Astrocyte of the spinal cord (primary cell): ENCODE results near the gene TRAPPC5.

Experiments
- DNase-seq: peaks from one replicate; pipeline ENCODE4 v3.0.0; 2011; ENCODE audit warnings: low read depth, low spot score
- H3K4me3 ChIP-seq: 2 replicates; pipeline ENCODE4 v1.5.1; 2011; ENCODE audit warnings: low read depth, mild to moderate bottlenecking, low read length, moderate library complexity
- in situ Hi-C: cut with HindIII; loops from 2 replicates; pipeline ENCODE4 v1.10.0; 2017; ENCODE audit warnings: low sequenced_read_pairs
- TF ChIP-seq, protein P1 (sequence below): IDR thresholded peaks from 2 replicates; pipeline ENCODE4 v1.5.1; 2012; ENCODE audit warnings: low read depth, mild to moderate bottlenecking, low read length, inconsistent platforms

TRAPPC5 gene

DNA sequence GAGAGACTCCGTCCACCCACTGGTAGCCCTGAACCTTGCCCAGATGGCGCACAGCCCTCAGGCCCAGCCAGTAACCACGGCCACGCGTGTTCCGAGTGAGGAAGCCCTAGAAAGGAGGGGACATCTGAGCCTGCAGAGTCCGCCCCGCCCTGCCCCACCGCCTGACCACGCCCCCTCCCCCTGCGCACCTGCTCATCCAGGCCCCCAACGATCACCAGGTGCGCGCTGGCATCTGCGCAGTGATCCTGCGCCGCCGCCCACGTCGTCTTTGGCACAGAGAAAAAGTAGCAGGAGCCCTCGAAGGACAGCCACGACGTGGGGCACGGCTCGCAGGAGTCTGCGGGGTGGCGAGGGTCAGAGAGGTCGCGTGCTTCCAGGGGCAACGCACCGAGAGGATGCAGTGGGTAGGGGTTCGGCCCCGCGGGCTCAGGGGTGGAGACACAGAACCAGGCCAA is 49.2 kb downstream of the TRAPPC5 start:
- no peak for DNase-seq
- TF ChIP-seq, protein P1, sequence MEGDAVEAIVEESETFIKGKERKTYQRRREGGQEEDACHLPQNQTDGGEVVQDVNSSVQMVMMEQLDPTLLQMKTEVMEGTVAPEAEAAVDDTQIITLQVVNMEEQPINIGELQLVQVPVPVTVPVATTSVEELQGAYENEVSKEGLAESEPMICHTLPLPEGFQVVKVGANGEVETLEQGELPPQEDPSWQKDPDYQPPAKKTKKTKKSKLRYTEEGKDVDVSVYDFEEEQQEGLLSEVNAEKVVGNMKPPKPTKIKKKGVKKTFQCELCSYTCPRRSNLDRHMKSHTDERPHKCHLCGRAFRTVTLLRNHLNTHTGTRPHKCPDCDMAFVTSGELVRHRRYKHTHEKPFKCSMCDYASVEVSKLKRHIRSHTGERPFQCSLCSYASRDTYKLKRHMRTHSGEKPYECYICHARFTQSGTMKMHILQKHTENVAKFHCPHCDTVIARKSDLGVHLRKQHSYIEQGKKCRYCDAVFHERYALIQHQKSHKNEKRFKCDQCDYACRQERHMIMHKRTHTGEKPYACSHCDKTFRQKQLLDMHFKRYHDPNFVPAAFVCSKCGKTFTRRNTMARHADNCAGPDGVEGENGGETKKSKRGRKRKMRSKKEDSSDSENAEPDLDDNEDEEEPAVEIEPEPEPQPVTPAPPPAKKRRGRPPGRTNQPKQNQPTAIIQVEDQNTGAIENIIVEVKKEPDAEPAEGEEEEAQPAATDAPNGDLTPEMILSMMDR, result no peak
- H3K4me3 ChIP-seq, result no peak overlapping the region
- in situ Hi-C loops, result no loop called here

DNA sequence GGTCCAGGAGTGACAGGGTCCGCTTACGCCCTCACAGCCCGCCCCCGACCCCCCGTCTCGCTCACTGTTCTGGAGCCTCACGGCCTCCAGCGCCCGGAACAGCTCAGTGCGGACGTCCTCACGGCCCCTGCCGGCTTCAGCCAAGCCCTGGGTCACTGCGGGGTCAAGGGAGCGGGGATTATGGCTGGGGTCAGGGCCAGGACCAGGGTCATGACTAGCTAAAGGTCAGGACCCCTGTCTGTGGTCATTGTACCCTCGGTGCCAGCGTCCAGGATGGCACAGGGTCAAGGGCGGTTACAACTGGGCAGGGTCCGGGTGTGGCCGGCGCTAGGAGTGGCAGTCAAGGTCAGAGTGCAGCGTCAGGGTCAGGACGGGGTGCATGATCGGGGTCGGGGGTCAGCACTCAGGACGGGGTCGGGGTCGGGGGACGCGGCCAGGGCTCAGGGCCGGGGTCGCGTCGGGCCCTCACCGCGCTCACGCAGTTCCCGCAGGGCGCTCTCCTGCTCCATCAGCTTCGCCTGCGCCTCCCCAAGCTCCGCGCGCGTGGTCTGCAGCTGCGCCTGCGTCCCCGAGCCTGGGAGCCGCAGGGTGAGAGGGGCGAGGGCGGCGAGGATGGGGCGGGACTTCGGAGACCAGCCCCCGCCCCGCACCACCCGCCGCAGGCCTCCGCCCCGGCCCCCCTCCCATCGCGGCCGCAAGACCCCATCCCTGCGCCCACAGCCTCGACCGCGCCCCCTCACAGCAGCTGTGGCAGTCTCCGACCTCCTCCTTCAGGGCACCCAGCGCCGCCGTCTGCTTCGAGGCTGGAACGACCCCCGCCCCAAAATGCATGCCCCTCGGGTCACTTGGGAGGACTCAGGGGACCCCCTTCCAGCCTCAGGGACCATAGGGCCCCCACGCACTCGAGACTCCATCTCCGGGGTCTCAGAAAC is 49.9 kb downstream of the TRAPPC5 start:
- no peak for DNase-seq
- in situ Hi-C loops, result no loop called here
- TF ChIP-seq, protein P1, result no peak
- no peak overlapping the region for H3K4me3 ChIP-seq

DNA sequence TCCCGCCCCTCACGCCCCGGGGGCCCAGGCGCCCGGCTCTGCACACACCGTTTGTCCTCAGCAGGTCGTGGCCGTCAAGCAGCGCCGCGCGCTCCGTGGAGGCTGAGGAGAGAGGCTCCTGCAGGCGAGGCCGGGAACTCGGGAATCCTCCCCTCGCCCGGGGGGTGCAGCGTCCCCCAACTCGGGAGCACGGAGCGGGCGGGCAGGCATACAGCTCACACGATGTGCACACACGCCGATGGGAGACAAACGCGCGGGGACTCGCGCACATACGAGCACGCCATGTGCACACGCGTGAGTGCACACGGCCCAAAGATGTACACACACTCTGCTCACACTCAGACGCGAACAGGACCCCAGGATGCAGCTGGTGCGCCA is 50.6 kb downstream of the TRAPPC5 start:
- in situ Hi-C loops, result no loop called here
- TF ChIP-seq, protein P1, result no peak
- no peak overlapping the region for H3K4me3 ChIP-seq
- DNase-seq, result no peak

DNA sequence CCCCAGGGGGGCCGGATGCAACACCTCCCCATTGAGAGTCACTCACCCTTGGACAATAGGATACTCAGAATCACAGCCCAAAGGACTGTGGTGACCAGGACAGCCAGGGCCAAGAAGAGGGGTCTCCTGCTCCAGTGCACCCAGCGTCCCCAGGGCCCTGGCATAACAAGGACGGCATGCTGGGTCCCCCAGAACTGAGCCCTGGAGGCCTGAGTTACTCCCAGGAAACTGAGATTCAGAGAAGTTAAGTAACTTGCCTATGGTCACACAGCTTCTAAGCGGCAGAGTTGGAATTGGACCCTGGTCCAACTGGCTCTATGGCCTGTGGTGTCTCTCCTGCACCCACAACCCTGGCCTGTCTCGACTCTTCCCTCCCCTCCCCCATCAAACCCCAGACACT is 51.0 kb downstream of the TRAPPC5 start:
- DNase-seq, result no peak
- in situ Hi-C loops, result no loop called here
- no peak overlapping the region for H3K4me3 ChIP-seq
- TF ChIP-seq, protein P1, result no peak

DNA sequence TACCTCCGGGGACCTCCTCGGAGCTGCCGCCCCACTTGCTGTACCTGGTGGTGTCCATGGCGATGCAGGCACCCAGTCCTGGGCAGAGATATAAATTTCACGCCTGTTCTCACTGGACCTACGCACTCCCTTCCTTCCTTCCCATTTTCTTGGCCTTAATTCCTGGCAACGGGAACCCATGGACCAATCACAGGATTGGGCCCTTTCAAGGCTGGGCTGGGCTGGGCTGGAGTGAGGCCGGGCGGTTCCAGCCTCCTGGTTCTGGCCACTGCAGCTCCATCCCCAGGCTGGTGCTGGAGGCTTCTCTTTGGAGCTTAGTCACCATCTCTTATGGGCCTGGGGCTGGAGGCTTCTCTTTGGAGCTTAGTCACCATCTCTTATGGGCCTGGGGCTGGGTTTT is 51.4 kb downstream of the TRAPPC5 start, which contains the start of gene CLEC4G:
Gene CLEC4G, minus strand, starts transcription at position 66 of the 400 bp plus-strand sequence. Its CDS starts 8 bp downstream, at position 58.
- DNase-seq, result no peak
- no peak within 1 kb of the TSS for H3K4me3 ChIP-seq
- TF ChIP-seq, protein P1, result no peak
- in situ Hi-C loops, result no loop called here

DNA sequence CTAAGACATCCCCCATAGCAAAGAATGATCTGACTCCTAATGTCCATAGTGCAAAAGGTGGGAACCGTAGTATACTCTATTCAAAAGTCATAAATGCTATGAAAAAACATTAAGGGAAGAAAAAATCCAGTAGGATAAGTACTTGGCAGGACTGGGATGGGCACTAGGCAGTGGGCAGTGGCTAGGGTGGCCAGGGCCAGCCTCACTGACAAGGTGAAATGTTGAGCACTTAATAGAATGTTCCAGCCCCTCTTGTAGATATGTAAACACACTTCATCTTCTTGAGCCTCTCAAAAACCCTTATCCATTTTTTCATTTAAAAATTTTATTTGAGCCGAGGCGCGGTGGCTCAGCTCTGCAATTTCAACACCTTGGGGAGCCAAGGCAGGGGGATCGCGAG is 52.7 kb downstream of the TRAPPC5 start:
- H3K4me3 ChIP-seq, result no peak overlapping the region
- no peak for DNase-seq
- TF ChIP-seq, protein P1, result no peak
- in situ Hi-C loops, result no loop called here
